Activated CD8-positive, alpha-beta memory T cell treated with anti-CD3 and anti-CD28 coated beads, Interleukin-2, amount 50 U/mL, for 1 hour (primary cell): ENCODE results near the gene LRRC18.

Experiments
- DNase-seq: peaks from one replicate; pipeline ENCODE4 v3.0.0-alpha.2; 2020; ENCODE audit errors: extremely low read depth

The LRRC18 gene

DNA sequence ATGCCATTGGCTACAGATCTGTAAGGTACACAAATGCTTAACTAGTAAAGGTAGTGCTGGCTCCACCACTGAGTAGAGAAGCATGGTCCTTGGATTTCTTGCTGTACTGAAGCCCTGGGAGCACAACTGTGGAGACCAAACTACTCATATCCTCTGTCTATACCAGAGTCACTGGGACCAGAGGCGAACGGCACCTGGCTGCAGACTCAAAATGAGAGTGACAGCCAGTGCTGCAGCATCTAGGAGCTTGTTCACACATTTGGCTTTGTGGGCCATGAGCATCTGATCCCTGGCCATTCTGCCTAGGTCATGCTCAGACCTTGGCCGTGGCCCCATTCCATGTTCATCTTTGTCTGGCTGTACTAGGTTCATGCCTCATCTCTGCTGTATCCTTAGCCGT, 31.9 kb downstream of the LRRC18 start:
- no peak for DNase-seq

DNA sequence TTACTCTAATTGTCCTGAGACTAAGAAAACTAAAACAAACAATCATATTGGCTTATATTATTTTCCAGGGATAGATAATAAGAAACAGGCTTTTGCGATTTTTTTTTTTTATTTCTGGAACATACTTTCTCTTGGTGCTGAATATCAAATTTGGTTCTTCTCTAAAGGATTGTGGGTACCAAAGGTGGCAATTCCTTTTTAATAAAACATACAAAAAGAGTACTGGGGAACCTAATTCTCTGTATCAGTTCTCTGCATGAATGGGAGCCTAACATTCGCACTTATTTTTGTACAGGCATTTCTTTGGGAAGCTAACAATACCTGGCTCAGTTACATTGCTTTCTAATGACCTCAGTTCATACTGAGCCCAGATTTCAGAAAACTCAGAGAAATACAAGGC, 32.8 kb downstream of the LRRC18 start:
- no peak for DNase-seq

DNA sequence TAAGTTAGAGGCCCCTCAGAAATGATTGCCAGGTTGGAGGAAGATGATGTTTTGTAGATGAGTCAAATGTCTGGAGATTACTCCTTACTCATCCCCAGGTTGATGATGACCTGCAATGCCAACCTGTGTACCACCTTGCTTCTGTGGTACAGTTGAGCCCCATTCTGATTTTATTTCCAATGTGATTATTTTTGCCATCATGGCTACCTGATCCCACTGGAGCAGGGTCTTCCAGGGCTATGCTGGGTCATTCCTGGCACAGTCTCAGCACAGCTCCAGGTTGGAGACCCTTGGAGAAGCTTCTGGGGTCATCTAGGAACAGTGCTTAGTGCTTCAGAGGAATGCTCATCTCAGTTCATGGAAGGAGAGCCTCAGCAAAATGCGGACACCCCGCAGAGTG, 34.3 kb downstream of the LRRC18 start:
- DNase-seq: no peak

DNA sequence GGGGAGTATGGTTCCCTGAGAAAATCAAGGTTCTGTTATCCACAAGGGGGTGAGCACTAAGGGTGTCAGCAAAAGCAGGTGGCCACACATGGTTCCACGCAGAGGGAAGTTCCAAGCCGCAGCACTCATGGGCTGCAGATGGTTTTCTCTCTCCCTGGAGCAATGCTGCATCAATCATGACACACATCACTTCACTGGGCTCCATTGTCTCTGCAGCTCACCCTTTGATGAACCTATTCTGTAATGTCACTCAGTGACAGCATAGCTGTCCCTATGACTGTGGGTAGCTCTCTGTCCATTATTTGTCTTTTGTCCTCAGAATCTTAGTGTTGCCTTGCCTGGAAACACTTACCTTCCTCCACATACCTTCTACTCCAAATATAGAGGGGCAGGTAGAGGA, 34.8 kb downstream of the LRRC18 start:
- DNase-seq: no peak

DNA sequence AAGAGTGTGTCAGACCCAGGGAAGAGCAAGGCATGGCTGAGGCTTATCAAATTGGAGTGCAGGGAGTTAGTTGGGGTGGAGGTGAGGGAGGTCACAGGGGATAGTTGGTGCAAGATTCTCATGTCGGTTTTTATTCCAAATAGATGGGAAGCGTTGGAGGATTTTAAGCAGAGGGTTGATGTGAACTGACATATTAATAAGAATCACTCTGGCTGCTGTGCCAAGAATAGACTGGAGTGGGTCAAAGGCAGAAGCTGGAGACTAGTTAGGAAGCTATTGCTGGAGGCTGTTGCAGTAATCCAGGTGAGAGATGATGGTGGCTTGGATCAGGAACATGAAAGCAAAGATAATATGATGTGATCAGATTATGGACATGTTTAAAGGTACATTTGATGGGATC, 36.5 kb downstream of the LRRC18 start:
- no peak for DNase-seq

DNA sequence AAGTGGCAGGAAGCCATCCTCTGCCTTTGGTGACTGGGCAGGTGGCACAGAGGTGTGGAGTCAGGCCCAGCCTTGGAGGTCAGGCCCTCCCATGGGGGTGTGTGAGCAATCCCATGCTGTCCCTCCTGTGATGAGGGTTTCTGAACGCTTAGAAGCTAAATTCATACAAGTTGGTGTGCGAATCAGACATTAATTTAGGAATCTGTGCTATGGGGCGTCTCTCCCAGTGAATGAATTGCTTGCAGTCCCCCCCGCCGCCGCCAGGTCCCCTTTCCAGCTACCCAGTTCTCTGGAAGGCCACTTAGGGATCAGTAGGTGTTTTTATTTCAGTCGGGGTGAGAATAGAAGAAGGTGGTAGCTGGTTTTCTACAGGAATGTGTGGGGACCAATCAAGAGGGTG, 37.5 kb downstream of the LRRC18 start:
- no peak for DNase-seq

DNA sequence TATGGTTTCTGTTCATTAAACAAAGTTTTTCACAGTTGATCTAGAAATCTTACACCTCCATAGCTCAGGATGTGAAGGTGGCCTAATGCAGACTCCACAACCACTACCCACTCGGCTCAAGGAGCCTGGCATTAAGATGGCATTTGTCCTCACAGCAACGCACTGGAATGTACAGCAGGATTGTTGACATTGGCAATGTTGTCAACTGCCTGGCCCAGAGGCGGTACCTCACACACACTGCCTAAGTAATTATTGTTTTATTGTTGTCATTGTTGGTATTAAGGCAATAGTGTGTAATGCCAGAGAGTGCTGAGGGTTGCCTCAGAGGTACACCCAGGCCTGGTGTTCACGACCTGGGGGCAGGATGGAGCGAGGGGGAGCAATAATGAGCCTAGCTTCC, 38.3 kb downstream of the LRRC18 start:
- DNase-seq: no peak

DNA sequence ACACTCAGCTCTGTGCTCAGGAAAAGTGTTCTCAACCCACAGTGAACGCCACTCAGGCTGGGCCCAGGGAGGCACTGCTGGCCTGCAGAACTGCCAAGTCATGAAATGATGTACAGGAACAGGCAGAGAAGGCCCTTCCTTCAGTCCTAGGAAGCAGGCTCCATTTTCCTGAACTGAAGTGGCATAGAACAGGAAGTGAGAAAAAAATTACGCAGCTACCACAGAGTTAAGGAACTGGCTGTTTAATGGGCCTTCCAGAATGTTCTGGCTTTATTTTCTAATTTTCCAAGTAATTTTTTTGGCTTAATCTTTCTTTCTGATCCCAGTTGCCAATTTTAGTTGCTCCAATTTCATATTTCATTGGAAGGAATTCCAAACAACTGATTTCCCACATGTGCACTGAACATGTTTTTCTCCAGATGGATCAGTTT, 39.3 kb downstream of the LRRC18 start:
- no peak for DNase-seq

DNA sequence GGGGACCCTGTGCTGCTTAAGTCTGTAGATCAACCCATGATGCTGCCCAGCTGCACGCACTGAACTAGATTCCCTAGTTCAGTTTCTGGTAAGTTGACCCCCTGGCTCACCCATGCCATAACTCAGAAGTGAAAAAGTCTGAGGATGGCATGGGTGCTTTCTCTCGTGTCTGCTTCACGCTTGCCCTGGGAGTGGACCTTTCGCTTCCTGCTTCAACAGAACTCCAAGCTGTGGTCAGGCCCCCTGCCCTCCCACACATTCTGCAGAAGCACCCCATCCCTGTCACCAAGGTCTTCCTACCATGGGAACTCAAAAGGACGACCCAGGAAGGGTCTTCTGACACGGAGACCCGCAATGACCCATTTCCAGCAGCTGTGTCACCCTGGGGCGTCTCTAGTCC, 39.9 kb downstream of the LRRC18 start:
- DNase-seq: no peak

DNA sequence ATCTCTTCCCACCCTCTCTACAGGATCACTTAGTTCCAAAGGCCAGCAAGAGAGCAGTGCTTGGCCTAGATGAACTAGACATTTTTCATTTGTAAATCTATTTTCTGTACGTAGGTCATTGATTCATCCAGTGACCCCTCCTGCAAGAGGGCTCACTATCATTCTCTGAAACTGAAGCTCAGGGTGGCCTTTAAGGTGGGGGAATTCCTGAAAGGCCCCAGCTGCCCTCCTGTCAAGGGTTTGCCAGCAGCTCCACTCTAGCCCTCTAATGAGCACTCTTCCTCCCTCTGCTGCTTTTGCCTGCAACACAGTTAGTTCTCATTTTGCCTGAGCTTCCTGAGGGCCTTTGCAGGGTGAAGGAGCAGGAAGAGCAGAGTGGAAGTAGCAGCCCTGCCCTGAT, 41.2 kb downstream of the LRRC18 start:
- no peak for DNase-seq

DNA sequence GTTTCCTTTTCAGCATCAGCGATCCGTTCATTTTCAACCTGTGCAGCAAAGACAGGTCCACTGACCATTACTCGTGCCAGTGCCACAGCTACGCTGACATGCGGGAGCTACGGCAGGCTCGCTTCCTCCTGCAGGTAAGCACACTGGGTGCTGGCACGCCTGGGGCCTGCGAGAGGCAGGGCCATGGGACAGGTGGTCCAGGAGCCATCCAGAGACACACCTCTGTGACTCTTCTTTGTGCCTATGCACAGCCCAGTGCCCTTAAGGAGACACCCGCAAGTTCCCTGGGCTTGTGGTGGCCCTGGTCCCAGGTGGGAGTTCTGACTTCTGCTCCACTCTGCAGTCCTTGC, 42.2 kb downstream of the LRRC18 start:
- DNase-seq: no peak

DNA sequence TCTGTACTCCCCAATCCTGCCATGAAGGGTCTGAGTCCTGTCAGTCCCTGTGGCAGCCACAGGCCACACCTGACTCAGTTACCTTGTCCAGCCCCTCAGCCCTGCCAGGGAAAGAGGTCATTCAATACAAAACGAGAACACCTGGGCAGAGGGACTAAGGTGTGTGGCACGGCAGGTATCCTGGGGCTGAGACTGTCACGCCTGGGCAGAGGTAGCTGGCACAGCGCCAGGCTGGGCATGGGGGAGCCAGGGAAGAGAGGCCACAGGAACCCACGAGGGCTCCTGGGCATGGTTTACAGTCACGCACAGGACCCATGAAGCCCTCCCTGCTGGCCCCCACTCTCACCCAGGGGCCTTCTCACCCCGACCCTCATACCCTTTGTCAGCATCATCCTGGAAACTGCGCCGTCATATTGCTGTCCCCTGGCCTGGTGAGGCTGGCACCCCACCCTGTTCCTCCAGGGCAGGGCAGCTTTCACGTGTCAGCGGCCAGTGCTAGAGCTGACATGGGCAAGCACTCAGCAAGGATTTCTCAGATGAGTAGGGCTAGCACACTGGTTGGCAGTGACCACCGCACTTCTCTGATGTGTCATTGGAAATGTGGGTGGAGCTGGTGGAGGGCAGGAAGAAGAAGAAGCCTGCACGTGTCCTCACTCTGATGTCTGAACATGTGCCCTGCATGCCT, 42.7 kb downstream of the LRRC18 start:
- no peak for DNase-seq

DNA sequence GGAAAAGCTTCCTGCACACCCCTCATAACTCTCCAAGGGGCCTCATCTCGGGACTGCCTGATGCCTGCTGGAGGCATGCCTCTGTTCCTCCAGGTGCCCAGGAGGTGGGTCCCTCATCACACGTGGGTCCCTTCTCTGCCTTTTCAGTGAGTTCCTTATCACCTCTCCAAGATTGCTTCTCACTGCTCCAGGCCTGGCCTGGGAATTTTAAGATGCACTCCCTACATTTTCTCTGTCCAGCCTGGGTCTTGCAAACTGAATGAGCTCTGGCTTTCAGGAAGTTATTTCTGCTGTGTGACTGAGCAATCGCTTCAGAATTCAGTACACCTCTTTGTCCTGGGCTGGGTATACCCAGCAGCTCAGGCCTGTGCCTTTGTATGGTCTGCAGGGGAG, 43.8 kb downstream of the LRRC18 start:
- no peak for DNase-seq

DNA sequence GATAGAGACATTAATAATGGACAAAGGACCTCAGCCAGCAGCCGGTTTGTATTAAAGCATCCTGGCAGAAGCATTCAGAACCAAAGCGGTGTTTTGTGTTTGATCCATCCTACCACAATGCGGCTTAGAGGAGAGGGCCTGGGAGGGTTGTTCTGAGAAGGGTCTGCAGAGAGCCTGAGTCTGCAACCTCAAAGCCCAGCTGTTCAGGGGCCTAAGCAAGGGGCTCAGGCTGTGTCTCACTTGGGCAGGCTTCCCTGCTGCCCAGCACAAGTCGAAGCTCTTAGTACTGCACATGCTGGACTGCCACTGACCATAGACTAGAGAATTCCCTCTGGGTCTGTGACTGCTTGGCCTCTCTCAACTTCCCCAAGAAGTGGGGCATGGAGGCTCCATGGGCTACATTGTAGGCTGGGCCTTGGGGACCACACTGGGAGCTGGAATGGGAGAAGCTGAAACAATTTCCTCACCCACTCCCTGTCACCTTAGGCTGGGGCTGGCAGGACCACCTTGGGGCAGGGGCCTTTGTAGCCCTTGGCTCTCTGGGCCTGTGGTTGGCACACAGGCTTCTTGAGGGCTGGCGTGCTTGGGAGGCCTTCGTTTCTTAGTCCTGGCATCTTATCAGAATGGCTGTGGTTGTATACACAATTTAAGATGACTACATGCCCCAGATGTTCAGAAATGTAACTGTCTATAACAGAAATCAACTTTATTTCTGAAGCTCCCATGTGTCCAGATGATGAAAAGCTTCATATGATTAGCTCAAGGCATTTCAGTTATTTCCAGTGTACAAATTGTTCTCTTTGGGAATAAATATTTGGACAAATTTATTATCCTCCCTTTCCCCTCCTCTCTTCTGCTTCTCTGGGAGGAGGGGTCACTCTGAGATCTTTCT, 44.5 kb downstream of the LRRC18 start:
- DNase-seq: no peak

DNA sequence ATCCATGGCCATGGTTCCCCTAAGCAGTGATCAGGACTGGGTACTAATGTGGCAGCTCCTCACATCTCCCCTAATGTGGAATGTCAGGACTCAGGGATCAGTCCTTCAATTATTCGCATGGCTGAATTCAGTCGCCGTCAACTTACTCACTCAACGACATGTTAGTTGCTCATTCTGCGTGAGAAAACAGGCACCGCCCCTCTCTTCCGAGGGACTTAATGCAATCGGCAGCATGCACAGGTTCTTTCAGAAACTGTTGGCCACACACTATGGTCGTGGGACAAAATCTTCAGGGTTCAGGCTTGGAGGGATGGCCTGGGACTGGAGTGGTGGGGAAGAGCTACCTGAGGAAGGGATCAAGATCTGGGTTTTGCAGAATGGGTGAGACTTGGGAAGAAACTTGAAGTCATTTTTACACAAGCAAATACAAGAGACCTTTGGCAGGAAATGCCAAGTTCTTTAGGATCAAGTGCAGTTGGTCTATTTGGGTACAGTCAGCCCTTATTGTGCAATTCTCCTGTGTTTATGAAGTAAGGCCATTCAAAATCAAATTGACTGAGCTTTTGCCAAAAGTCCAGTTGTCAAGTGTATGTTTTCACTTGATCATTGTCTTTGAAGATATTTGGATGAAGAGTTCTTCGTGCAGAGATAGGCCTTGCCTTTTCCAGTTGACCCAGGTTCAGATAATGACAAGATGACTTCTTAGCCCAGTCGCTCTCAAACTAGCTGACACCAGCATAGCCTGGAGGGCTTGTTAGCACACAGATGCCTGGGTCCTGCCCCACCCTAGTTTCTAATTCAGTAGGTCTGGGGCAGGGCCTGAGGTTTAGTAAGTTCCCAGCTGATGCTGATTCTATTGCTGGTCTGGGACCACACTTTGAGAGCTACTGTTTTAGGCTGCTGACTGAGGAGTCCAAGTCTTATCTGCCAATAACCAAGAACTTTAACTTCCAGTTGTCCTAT, 48.5 kb downstream of the LRRC18 start:
- no peak for DNase-seq

DNA sequence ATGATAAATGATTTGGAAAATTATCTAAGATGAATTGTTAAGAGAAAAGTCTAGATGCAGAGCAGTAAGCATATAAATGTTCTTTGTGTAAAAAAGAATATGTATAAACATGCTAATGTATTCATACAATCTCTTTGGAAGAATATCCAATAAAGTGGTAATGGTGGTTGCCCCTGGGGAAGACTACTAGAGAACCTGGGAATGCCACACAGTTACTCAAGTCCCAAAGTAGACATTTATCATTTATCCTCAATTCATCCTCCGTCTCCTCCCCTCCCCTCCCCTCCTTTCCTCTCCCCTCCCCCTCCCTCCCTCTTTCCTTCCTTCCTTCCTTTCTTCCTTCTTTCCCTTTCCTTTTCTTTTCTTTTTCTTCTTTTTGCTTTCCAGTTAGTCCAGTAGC, 51.7 kb downstream of the LRRC18 start:
- no peak for DNase-seq

DNA sequence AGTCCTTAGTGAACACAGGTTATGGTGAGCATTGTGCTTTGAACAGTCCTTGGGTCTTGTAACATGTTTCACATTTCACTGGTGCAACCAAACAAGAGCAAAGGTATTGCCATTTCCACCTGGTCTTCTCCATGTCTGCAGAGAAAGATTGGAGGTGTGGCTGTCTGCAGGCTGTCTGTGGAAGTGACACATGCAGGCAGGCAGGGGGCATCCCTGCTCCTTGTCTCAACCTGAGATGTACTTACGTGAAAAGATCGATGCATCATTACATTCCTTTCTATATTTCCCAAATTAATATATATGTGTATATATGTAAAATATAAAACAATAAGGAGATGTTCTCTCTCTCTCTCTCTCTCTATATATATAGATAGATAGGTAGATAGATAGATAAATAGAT, 54.3 kb downstream of the LRRC18 start:
- DNase-seq: no peak

DNA sequence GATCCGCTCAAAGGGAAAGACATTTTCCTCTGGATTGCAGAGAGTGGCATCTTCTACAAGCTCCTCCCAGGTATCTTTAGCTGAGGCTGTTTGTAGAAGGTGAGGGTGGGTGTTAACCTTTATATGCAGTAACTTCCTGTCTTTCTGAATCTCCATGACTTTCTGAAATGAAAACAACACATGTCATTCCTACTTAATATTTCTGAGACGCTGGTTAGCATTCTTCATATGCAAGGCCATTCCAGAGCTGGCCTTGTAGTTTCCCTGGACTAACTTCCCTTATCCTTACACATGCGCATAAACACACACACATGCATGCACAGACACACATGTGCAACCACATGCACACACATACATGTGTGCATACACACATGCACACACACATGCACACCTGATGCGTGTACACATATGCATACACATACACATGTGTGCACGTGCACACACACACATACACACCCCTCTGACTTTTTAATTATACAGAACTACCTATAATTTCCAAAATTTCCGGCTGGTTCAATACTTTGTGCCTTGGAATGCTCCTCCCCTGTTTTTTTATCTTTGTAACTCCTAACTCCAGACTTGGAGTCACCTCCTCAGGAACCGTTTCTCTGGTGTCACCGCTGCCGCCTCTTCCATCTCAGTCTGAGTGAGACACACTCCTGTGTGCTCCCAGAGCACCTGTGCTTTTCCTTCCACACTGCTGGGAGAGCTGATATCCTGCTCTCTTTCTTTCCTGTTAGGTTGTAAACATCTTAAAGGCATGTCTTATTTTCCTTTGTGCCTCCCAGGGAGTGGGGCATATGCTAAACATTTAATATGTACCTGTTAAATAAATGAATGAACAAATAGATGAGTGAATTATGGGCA, 55.2 kb downstream of the LRRC18 start:
- DNase-seq: no peak

DNA sequence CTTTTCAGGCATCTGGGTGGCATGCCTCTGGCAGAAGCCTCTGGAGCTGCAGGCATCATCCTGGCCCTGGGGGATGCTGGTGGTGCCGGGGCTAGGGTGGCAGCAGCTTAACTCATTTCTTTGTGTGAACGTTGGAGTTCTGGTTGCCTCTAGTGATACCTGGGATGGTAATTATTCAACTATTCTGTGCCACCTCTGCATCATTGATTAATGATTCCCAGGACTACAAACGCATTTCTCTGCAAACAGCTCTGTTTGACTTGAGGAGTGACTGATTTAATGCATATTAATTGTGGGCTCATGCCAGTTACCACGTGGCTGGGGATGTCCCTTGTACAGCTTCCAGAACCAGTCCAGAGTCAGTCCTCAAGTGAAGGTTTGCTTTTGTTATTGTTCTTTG, 55.9 kb downstream of the LRRC18 start:
- DNase-seq: no peak

DNA sequence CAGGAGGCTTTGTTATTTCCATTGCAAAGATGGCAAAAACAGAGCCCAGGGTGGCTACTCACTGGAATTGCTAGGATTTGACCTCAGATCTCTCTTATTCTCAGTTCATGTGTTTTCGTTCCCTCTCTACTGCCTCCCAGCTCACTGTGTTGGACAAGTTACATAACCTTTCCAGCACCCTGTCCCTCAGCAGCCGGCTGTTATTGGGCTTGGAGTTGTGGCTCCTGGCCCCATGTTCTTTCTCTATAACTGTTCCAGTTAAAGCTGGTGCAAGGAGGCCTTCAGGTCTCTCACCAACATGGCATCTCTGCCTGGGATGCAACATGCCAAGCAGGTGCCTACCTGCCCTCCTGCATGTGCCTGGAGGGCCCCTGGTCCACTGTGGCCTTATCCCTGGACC, 56.8 kb downstream of the LRRC18 start:
- no peak for DNase-seq

DNA sequence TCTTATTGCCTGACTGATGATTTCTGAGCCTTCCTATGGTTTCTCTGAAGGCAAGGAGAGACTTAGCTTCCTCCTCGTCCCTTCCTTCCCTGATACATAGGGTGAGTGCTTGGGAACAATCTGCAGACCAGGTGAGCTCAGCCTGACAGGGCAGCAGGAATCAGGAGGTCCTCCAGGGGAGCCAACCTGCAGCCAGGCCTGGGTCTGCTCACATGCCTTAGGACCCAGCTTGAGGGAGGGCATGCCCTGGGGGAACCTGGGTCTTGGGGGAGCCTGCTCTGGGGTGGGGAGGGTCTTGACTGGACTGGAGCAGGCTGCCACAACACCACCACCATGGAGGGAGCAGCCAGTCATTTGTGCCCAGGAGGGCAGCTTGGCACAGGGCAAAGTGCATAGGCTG, 57.7 kb downstream of the LRRC18 start:
- no peak for DNase-seq
